HG03175 (cell line): ENCODE data around the gene LAMC3.
"Not testable (repeated sequence)": the region's sequence is repeated elsewhere in the genome, so short reads cannot be mapped to it uniquely, and the experiment has no call there.

Source experiments
- ATAC-seq: cut with Tn5 transposase; IDR thresholded peaks from one replicate; pipeline ENCODE4 v1.9.1; 2021; ENCODE audit warnings: mild to moderate bottlenecking, moderate library complexity; ENCODE audit not compliant: unreplicated experiment

The LAMC3 gene

DNA sequence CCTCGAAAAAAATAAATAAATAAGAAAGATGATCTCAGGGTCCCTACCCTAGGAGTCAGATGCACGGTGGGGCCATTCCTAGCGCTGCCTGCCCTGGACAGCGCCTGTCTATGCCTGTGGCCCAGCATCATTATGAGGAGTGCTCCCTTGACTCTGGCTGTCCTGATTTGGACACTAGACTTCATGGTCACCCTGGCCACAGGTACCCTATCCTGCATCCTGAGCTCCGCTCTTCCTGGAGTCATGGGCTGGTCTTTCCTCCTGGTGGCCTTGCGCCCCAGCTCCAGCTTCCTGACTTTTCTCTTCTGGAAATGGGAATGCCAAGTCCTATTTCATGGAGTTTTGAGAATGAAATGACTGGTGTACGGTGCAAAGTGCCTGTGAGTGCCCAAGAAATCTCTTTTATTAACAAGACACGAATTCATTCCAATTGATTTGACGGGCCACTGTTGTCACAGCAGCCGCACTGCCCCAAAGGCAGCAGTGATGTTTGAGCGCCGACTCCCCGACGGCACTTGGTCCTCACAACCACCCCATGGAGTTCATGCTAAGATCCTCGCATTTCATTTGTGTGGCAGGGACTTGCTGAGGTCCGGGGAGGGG lies 86.8 kb downstream of the LAMC3 start:
- ATAC-seq: no peak

DNA sequence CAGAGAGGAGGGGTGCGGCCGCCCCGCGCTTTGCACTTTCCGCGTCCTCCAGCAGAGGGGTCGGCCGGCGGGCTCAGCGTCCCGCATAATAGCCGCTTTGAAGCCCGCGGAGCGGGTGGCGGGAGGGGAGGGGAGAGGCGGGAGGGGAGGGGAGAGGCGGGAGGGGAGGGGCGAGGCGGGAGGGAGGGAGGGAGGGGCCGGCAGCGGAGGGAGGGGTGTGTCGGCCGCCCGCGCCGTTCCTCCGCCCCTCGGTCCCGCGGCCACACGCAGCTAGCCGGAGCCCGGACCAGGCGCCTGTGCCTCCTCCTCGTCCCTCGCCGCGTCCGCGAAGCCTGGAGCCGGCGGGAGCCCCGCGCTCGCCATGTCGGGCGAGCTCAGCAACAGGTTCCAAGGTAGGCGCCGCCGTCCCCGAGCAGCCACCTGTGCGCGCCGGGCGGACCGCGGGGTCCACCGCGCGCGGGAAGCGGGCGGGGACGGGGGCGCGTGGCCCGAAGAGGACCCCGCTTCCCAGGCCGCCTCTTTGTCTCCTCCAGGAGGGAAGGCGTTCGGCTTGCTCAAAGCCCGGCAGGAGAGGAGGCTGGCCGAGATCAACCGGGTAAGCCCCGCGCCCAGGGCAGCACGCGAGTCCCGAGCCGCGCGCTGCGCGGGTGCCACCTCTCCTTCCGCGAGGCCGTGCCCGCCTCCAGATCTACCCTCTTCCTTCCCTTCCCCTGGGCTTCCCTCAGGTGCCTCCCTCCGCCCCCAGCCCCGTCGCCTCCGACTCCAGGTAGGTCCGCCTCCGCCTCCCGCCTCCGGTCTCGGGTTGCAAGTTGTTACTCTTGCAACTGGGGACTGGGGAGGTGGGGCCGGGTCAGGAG lies 87.5 kb downstream of the LAMC3 start, which contains the start of gene AIF1L:
TSS of gene AIF1L (plus strand) at position 263 of the 857 bp plus-strand sequence. CDS start at position 362, 99 bp downstream.
- no peak for ATAC-seq

DNA sequence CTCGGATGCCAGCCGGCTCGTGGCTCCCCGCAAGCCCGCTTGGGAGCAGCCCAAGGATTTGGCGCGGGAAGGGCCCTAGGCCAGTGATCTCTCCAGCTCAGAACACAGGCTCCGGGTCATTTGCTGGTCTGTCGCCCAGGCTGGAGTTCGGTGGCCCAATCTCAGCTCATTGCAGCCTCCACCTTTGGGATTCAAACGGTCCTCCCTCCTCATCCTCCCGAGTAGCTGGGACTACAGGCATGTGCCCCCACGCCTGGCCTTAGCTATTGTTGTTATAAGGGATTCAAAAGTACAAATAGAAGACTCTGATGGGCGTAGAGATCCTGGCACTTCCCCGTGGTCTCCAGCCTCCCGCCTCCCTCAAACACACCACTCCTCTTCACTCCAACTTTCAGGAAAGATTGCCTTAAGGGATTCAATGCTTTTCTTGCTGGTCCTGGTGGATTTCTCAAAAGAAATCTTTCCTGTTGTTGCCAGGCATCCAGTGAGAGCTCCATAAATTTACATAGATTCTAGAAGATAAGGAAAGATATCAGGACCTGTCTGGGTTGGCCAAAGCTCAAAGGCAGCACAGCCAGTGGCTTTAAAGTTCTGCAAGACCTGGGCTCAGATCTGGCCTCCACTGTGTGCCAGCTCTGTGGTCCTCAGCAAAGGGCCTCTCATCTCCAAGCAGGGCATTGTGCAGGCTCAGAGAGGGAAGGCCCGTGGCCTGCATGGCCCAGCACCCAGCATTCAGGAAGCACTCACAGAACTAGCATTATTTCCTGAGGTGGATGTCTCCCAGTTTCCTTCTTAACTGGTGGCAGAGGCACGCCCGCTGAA lies 88.4 kb downstream of the LAMC3 start:
- no peak for ATAC-seq

DNA sequence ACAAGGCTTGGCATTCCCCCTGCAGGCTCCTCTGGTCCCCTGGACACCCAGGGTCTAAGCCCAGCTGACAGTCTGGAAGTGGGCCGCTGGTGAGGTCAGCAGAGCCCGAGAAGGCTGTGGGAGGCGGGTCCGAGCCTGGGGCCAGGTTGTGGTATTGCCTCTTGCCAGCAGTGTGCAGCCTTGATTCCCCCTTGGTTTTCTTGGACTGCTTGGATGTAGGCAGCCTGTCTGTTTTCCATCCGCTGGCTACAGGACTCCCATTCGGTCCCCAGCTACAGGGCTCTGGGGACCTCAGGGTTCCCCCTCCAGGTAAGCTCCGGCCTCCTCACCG lies 88.9 kb downstream of the LAMC3 start:
- ATAC-seq: no peak

DNA sequence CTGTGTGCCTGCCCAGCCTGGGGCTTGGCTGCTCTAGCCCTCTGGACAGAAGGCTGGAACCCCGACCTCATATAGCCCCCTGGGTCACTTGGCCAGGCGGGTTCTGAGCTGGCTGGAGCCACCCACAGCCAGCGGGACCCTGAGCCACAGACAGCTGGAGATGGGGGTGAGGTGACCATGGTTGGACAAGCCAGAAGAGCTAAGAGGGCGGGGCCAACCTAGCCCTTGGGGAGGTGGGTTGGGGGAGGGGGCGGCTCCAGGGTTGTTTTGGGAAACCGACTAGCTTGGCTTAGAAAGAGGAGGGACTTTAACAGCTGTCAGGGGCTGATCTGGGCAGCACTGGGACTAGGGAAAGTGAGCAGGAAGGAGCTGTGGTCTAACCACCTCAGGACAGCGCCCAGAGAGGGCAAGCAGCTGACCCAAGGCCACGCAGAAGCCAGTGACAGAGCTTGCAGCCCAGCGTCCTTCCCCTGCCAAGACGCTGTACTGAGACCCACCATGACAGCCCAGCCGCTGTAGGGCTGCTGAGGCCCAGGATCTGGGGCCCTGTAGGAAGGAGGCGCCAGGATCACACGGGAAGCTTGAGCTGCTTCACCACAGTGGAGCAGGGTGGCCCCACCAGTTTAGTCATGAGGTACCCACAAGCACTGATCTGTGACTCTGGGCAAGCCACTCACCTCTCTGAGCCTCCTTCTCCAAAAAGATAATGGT lies 89.6 kb downstream of the LAMC3 start:
- no peak for ATAC-seq

DNA sequence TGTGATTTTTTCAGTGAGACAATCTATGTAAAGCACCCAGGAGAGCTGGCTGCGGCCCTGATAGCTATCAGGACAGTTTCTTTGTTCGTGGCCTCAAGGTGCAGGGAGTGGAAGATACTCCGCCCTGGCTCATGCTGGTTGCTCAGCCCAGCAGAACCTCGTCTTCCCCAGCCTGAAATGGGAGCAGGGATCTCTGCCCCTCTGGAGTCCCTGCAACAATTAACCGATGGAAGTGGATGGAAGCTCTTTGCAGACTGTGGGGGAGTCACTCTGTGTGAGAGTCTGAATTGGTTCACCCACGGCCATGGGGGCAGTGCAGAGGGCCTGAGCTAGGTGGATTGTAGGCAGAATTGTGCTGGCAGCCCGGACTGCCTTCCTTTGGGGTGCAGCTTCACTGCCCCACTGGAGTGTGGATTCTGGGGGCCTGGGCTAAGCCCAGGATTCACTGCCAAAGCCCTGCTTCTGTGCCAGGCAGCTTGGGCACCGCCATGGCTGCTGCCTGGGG lies 90.2 kb downstream of the LAMC3 start:
- ATAC-seq: no peak

DNA sequence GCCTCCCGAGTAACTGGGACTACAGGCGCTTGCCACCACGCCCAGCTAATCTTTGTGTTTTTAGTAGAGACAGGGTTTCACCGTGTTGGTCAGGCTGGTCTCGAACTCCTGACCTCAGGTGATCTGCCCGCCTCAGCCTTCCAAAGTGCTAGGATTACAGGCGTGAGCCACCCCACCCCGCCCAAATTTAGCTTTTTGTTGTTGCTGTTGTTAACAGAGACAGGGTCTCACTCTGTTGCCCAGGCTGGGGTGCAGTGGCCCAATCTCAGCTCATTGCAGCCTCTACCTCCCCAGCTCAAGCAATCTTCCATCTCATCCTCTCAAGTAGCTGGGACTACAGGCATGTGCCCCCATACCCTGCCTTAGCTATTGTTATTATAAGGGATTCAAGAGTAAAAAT lies 90.9 kb downstream of the LAMC3 start:
- ATAC-seq: not testable (repeated sequence)

DNA sequence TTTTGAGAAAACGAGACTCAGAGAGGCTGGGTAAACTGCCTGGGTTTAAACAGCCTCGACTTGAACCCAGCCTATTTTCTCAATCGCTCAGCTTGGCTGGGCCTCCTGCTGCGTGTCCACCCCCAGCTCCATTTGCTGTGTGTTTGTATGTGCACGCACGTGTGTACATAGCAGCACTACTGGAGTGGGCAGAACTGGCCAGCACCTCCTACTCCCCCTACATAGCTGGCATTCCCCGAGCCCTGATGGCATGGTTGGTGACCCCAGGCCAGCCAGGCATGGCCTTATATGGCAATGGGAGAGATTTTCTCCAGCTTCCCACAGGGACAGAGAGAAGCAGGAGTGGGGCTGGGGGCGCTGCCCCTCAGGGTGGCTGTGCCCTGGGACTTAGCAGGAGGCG lies 91.5 kb downstream of the LAMC3 start:
- no peak for ATAC-seq

DNA sequence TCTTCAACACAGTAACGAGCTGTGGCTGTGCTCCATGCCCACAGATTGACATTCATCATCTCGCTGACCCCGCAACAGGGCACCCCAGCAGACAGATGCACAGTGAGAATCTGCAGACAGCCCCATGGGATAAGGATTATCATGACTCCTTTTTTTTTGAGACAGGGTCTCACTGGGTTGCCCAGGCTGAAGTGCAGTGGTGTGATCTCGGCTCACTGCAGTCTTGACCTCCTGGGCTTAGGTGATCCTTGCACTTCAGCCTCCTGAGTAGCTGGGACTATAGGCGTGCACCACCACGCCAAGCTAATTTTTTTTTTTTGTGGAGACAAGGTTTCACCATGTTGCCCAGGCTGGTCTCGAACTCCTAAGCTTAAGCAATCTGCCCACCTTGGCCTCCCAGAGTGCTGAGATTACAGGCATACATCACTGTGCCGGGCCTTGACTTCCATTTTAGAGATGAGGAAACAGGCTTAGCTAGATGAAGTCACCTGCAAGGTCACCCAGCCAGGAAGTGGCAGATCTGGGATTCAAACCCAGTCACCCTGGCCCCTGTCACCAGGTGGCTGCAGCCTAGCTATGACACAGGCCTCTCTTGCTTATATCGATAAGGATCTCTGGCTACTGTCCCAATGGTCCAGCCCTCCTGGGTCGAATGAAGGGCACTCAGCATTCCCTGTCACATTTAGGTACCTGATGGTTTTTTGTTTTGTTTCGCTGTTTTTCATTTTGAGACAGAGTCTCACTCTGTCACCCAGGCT lies 92.4 kb downstream of the LAMC3 start:
- no peak for ATAC-seq

DNA sequence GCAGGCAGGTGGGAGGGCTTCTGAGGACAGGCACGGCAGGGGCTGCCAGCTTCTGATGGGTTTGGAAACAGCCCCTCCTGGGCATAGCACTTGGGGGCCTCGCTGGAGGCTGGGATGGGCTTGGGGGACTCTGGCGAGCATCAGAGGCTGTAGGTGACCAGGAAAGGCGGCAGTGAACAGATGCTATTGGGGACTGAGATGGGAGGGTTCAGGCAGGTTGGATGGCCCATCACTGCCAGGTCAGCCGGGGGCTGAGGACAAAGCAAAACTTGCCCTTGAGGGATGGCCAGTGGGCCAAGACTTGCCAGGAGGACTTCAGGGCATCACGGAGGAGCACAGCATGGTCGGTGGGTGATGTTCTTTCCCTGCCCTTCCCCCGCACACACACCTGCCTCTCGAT lies 94.0 kb downstream of the LAMC3 start:
- ATAC-seq: no peak

DNA sequence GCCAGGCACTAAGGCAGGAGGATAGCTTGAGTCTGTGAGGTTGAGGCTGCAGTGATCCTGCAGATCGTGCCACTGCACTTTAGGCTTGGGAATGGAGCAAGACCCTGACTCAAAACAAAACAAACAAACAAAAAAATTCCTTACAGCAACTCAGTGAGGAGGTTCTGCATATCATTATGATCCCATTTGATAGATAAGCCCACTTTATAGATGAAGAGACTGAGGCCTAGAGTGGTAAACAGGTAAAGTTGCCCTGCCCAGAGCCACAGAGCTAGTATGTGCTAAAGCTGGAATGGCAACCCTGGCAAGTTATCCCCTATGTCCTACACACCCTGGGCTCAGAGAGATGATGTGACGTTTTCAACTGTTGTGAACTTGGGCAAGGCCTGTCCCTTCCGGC lies 94.6 kb downstream of the LAMC3 start:
- no peak for ATAC-seq

DNA sequence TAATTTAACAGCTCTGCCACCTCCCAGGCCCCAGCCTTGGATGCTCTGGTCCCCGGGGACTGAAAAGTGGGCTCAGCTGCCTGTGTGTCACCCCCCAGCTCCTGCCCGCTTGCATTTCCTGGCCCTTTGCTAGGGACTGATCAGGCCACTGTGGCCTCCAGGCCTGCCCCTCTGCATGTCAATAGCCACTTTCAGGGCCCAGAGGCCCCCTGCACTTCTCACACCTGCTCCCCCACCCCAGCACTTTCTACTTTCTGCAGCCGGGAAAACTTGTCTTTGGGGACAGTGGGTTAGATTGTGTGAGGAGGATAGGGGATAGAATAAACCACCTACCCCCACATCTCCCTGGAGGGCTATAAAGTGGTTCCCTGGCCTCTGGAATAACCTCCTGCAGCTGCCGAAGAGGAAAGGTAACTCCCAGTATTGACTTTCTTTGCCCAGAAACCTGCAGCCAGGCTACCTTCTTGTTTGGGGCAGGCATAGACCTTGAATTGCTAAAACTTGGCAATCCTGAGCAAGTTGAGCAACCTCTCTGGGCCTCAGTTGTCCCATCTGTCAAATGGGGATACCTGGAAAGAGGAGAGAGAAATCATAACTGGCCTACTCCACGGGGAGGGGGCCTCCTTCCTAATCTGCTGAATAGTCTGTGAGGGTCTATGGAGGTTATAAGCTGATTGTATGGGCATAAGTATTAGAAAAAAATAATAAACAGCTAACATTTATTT lies 95.2 kb downstream of the LAMC3 start:
- ATAC-seq: no peak

DNA sequence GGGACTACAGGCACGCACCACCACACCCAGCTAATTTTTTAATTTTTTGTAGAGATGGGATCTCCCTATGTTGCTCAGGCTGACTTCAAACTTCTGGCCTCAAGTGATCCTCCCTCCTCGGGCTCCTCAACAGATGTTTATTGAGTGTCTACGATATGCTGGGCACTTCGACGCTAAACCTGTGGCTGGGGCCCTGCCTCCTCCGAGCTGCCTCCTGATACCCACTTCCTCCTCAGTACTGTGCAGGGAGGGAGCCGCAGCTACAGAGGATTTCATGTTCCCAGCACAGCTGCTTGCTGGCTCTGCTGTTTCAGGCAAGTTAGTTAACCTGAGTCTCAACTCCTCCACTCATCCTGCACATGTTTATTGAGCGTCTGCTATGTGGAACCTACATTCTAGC lies 97.0 kb downstream of the LAMC3 start:
- ATAC-seq: no peak

DNA sequence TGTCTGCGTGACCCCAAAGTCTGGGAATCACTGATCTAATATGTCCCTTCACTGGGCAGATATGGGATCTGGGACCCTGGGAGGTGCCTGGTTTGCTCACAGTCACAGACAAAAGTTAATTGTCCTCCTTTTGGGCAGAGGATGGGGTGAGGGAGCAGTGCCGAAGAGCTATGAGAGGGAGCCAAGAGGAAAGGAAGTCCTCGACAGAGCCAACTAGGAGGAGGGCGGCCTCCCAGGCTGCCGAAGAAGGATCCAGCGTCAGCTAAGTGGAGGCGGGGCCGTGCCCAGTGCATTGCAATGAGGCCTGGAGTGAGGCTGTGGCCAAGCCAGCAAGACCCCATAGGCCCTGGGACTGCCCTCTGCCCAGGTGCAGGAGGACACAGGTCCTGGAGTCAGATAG lies 98.8 kb downstream of the LAMC3 start:
- no peak for ATAC-seq

DNA sequence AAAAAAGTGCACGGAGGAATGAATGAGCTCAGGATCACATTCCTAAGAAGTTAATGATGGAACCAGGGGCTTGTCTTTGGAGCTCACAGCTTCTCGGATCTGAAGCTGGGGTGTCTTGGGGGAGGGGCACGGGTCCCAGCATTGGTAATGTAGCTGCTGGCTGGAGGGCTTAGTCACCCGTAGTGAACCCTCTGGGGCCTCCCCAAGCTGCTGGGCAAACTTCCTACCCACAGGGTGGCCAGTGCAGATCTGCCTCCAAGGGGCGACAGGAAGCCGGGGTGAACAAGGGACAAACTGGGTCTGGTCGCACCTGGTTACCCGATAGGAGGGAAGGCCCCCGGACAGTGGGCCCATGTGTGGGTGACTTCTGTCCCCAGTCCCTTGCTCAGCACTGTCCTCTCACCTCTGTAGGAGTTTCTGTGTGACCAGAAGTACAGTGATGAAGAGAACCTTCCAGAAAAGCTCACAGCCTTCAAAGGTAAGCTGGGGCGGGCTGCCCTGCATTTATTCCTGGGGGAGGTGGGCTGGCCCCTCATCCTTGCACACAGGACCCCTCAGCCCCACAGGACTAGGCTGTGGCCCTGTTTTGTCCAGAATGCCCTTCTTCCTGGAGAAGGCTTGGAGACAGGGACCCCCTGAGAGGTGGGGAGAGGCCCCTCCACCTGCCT lies 102.3 kb downstream of the LAMC3 start:
- ATAC-seq: no peak

DNA sequence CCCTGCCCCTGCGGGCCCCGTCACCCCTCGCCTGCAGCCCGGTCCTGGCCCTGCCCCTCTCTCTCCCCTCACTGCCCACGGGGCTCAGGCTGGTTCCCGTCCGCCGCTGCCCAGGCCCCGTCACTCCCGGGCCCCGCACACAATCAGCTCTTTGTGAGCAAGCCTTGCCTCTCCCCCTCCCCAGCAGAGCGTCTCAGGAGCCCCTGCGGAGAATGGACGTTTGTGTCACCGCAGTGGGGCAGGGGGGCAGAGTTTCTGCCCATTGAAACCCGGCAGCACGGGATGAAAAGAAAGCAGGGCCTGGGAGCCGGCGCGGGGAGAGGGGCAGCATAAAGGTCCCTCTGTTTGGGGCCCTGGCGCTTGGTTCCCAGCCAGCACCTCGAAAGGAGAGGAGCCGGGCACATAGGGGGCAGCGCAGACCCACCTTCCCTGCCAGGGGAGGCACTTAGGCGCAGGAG lies 102.9 kb downstream of the LAMC3 start:
- ATAC-seq: no peak

DNA sequence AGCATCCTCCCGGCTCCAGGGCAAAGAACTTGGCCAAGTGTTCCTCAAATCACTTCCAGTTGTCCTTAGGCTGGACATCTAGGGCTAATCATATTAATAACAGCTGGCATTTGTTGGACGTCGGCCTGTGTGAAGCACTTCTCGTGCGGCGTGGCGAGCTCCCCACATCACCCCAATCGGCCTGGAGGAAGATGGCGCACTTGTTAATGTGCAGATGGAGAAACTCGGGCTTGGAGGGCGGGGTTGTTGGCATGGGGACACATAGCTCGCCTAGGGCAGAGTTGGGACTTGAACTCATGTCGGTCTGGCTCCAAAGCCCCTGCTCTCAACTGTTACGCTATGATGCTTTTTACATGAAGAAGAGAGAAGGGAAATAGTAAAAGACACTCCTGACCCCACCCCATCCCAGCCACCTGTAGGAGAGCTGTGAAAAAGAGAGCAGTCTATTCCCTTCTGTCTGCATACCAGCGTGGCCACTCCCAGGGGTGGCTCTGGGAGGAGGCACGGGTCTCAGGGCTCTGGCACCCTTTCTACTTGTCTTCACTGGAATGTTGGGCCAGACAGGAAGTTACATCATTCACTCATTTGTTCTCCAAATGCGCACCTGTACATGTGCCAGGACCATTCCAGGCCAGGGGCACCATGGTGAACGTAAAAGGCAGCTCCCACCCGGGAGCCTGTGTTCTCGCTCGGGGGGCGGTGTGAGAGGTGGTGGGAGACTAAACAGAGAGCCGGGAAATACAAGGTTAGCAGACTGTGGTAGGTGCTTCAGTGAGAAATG lies 103.6 kb downstream of the LAMC3 start:
- no peak for ATAC-seq

DNA sequence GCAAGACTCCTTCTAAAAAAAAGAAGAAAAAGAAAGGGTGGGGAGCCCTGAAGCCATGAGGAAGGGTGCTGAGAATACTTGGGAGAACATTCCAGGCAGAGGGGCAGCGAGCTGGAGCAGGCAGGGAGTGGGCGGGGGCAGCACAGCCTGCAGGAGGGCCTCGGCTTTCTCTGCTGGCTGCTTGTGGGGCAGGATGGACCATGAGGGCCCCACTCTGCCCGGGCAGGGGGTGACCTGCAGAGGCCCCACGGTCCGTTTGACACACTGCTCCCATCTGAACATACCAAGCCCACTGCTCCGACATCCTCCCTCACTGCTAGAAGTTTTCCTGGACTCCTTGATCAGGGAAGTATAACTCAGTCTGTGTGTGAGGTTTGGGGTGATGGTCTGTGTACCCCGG lies 104.7 kb downstream of the LAMC3 start:
- ATAC-seq: no peak
